ENCODE results near the gene OR51B4. TPM values are rescaled to one million over a fixed set of nuclear protein-coding genes. Genes with fewer than 3 reads are reported as not detected.
"Not testable (repeated sequence)": the region's sequence is repeated elsewhere in the genome, so short reads cannot be mapped to it uniquely, and the experiment has no call there.

OR51B4 gene
- total RNA-seq, 5 donors from 2014 or later (not counting 1 experiment from before 2014, with no cell fraction given): not detected

- Mint-ChIP-seq H3K4me3 (no peak overlapping the region), H3K36me3 (no peaks in the 10 kb centered on the region), H3K27me3 (peaks cover 0 to 25% of the 10 kb centered on the region in 2 donors), H3K27ac (no peak overlapping the region), H3K9me3 (no peaks in the 10 kb centered on the region), H3K4me1 (no peaks in the 10 kb centered on the region)
- Histone ChIP-seq H3K27ac (ENCODE audit: low read length) (no peak overlapping the region), H3K36me3 (ENCODE audit: control insufficient read depth in 2 of 2, extremely low read depth in 1 of 2, insufficient read depth in 1 of 2, low read length in 1 of 2) (no peaks in the 10 kb centered on the region), H3K4me3 (ENCODE audit: control insufficient read depth in 1 of 2, extremely low read depth in 1 of 2, low read length in 1 of 2) (no peak overlapping the region), H3K4me1 (ENCODE audit: control insufficient read depth in 1 of 2, extremely low read depth in 1 of 2, insufficient read depth in 2 of 2, low read length in 2 of 2) (no peaks in the 10 kb centered on the region), H3K27me3 (replicated peaks in 1 of 2; ENCODE audit: control insufficient read depth in 2 of 2, extremely low read depth in 1 of 2, insufficient read depth in 2 of 2, low read length in 1 of 2) (no peaks in the 10 kb centered on the region), H3K9me3 (no peaks in the 10 kb centered on the region)
- ATAC-seq (replicated peaks in 1 of 4): no peak
- CTCF ChIA-PET: no interaction called here
- POLR2A ChIA-PET: interaction anchor here in 1 of 2 donors (0.6 kb wide), 1 partner anchor 11 kb away, joined by 4 read pairs; no protein-coding TSS in a partner anchor
- no CpG with 5 or more reads among the region's 1 CpG for WGBS (ENCODE audit: insufficient coverage)
- no peak for DNase-seq
Observed at GRCh38 chr11:5339771-5340322, 38.1 kb upstream of the OR51B4 start.

GRCh38 chr11:5337253-5337652, 35.5 kb upstream of the OR51B4 start:
- H3K4me1 Mint-ChIP-seq; H3K9me3 ChIP-seq; CTCF ChIA-PET; H3K27me3 ChIP-seq (replicated peaks in 1 of 2; ENCODE audit: control insufficient read depth in 2 of 2, extremely low read depth in 1 of 2, insufficient read depth in 2 of 2, low read length in 1 of 2); DNase-seq; H3K27ac ChIP-seq (ENCODE audit: low read length); POLR2A ChIA-PET; ATAC-seq (replicated peaks in 1 of 4); H3K36me3 ChIP-seq (ENCODE audit: control insufficient read depth in 2 of 2, extremely low read depth in 1 of 2, insufficient read depth in 1 of 2, low read length in 1 of 2); H3K4me1 ChIP-seq (ENCODE audit: control insufficient read depth in 1 of 2, extremely low read depth in 1 of 2, insufficient read depth in 2 of 2, low read length in 2 of 2); H3K36me3 Mint-ChIP-seq; H3K27ac Mint-ChIP-seq; H3K9me3 Mint-ChIP-seq; H3K4me3 ChIP-seq (ENCODE audit: control insufficient read depth in 1 of 2, extremely low read depth in 1 of 2, low read length in 1 of 2); H3K4me3 Mint-ChIP-seq: not testable (repeated sequence)
- peaks cover 0 to 16% of the 10 kb centered on the region in 2 donors for H3K27me3 Mint-ChIP-seq
- no CpG with 5 or more reads among the region's 1 CpG for whole genome bisulfite sequencing (ENCODE audit: insufficient coverage)

- Histone ChIP-seq H3K4me3 (ENCODE audit: control insufficient read depth in 1 of 2, extremely low read depth in 1 of 2, low read length in 1 of 2) (no peak overlapping the region), H3K27me3 (replicated peaks in 1 of 2; ENCODE audit: control insufficient read depth in 2 of 2, extremely low read depth in 1 of 2, insufficient read depth in 2 of 2, low read length in 1 of 2) (no peaks in the 10 kb centered on the region), H3K9me3 (no peaks in the 10 kb centered on the region), H3K4me1 (ENCODE audit: control insufficient read depth in 1 of 2, extremely low read depth in 1 of 2, insufficient read depth in 2 of 2, low read length in 2 of 2) (no peaks in the 10 kb centered on the region), H3K36me3 (ENCODE audit: control insufficient read depth in 2 of 2, extremely low read depth in 1 of 2, insufficient read depth in 1 of 2, low read length in 1 of 2) (no peaks in the 10 kb centered on the region), H3K27ac (ENCODE audit: low read length) (no peak overlapping the region)
- no peak for ATAC-seq (replicated peaks in 1 of 4)
- no peak overlapping the region for H3K4me3 Mint-ChIP-seq
- DNase-seq: no peak
- ChIA-PET CTCF (no interaction called here), POLR2A (no interaction called here)
- H3K27ac Mint-ChIP-seq: no peak overlapping the region
- H3K27me3 Mint-ChIP-seq: peaks cover 0 to 19% of the 10 kb centered on the region in 2 donors
- no peaks in the 10 kb centered on the region for H3K4me1 Mint-ChIP-seq
- H3K36me3 Mint-ChIP-seq: no peaks in the 10 kb centered on the region
- no peaks in the 10 kb centered on the region for H3K9me3 Mint-ChIP-seq
Observed at GRCh38 chr11:5336331-5336730, 34.6 kb upstream of the OR51B4 start.

- no peaks in the 10 kb centered on the region for H3K36me3 Mint-ChIP-seq
- H3K4me1 Mint-ChIP-seq: no peaks in the 10 kb centered on the region
- POLR2A ChIA-PET: no interaction called here
- H3K36me3 ChIP-seq (ENCODE audit: control insufficient read depth in 2 of 2, extremely low read depth in 1 of 2, insufficient read depth in 1 of 2, low read length in 1 of 2): no peaks in the 10 kb centered on the region
- peaks cover 0 to 15% of the 10 kb centered on the region in 2 donors for H3K27me3 Mint-ChIP-seq
- WGBS (ENCODE audit: insufficient coverage): no CpG with 5 or more reads among the region's 1 CpG
- no peaks in the 10 kb centered on the region for H3K27me3 ChIP-seq (replicated peaks in 1 of 2; ENCODE audit: control insufficient read depth in 2 of 2, extremely low read depth in 1 of 2, insufficient read depth in 2 of 2, low read length in 1 of 2)
- ATAC-seq (replicated peaks in 1 of 4) (no peak), DNase-seq (no peak)
- no peak overlapping the region for H3K27ac ChIP-seq (ENCODE audit: low read length)
- CTCF ChIA-PET: no interaction called here
- no peaks in the 10 kb centered on the region for H3K9me3 ChIP-seq
- no peak overlapping the region for H3K27ac Mint-ChIP-seq
- H3K4me1 ChIP-seq (ENCODE audit: control insufficient read depth in 1 of 2, extremely low read depth in 1 of 2, insufficient read depth in 2 of 2, low read length in 2 of 2): no peaks in the 10 kb centered on the region
- no peaks in the 10 kb centered on the region for H3K9me3 Mint-ChIP-seq
- H3K4me3 ChIP-seq (ENCODE audit: control insufficient read depth in 1 of 2, extremely low read depth in 1 of 2, low read length in 1 of 2): no peak overlapping the region
- H3K4me3 Mint-ChIP-seq: no peak overlapping the region
Observed at GRCh38 chr11:5335170-5335569, 33.4 kb upstream of the OR51B4 start.

GRCh38 chr11:5324197-5324596, 22.5 kb upstream of the OR51B4 start, which contains the start of gene OR51B2:
OR51B2 (minus strand) TSS chr11:5324297; CDS start chr11:5324297, 0 bp downstream.
- no peaks in the 10 kb centered on the region for H3K27me3 ChIP-seq (replicated peaks in 1 of 2; ENCODE audit: control insufficient read depth in 2 of 2, extremely low read depth in 1 of 2, insufficient read depth in 2 of 2, low read length in 1 of 2)
- H3K4me3 Mint-ChIP-seq: no peak within 1 kb of the TSS
- no peak within 1 kb of the TSS for H3K27ac Mint-ChIP-seq
- 100% methylated on average over 1 of the region's 3 CpGs for WGBS (ENCODE audit: insufficient coverage)
- H3K36me3 ChIP-seq (ENCODE audit: control insufficient read depth in 2 of 2, extremely low read depth in 1 of 2, insufficient read depth in 1 of 2, low read length in 1 of 2): no peaks in the 10 kb centered on the region
- no peak within 1 kb of the TSS for H3K4me3 ChIP-seq (ENCODE audit: control insufficient read depth in 1 of 2, extremely low read depth in 1 of 2, low read length in 1 of 2)
- DNase-seq: no peak
- ATAC-seq (replicated peaks in 1 of 4): no peak
- no peaks in the 10 kb centered on the region for H3K36me3 Mint-ChIP-seq
- ChIA-PET POLR2A (no interaction called here), CTCF (no interaction called here)
- H3K4me1 Mint-ChIP-seq: no peaks in the 10 kb centered on the region
- no peaks in the 10 kb centered on the region for H3K9me3 Mint-ChIP-seq
- no peaks in the 10 kb centered on the region for H3K4me1 ChIP-seq (ENCODE audit: control insufficient read depth in 1 of 2, extremely low read depth in 1 of 2, insufficient read depth in 2 of 2, low read length in 2 of 2)
- H3K27ac ChIP-seq (ENCODE audit: low read length): no peak within 1 kb of the TSS
- no peaks in the 10 kb centered on the region for H3K27me3 Mint-ChIP-seq
- no peaks in the 10 kb centered on the region for H3K9me3 ChIP-seq

GRCh38 chr11:5317292-5317691, 15.5 kb upstream of the OR51B4 start:
- no peak overlapping the region for H3K4me3 ChIP-seq (ENCODE audit: control insufficient read depth in 1 of 2, extremely low read depth in 1 of 2, low read length in 1 of 2)
- Mint-ChIP-seq H3K4me3 (no peak overlapping the region), H3K4me1 (no peaks in the 10 kb centered on the region)

More at GRCh38 chr11:5317292-5317691, 15.5 kb upstream of the OR51B4 start:
- H3K36me3 ChIP-seq (ENCODE audit: control insufficient read depth in 2 of 2, extremely low read depth in 1 of 2, insufficient read depth in 1 of 2, low read length in 1 of 2): no peaks in the 10 kb centered on the region
- no peaks in the 10 kb centered on the region for H3K4me1 ChIP-seq (ENCODE audit: control insufficient read depth in 1 of 2, extremely low read depth in 1 of 2, insufficient read depth in 2 of 2, low read length in 2 of 2)
- CTCF ChIA-PET: no interaction called here
- no peak for DNase-seq
- peaks cover 0 to 4% of the 10 kb centered on the region in 2 experiments for H3K27me3 ChIP-seq (replicated peaks in 1 of 2; ENCODE audit: control insufficient read depth in 2 of 2, extremely low read depth in 1 of 2, insufficient read depth in 2 of 2, low read length in 1 of 2)
- H3K27ac Mint-ChIP-seq: no peak overlapping the region
- ATAC-seq (replicated peaks in 1 of 4): no peak
- no peaks in the 10 kb centered on the region for H3K36me3 Mint-ChIP-seq
- H3K27me3 Mint-ChIP-seq: no peaks in the 10 kb centered on the region
- no peaks in the 10 kb centered on the region for H3K9me3 ChIP-seq
- peaks cover 0 to 8% (median 3%) of the 10 kb centered on the region in 3 donors for H3K9me3 Mint-ChIP-seq
- no peak overlapping the region for H3K27ac ChIP-seq (ENCODE audit: low read length)
- WGBS (ENCODE audit: insufficient coverage): no CpG with 5 or more reads among the region's 5 CpGs
- POLR2A ChIA-PET: no interaction called here

Measured in T-cell (primary cell).